OCI-LY1 (cell line): ENCODE results near the gene STK32C.

Experiments used
- H2AFZ ChIP-seq: fragments of 200-600 bp; sonication (generic), shearing (Covaris generic); 2 replicates; pipeline ENCODE4 v1.6.0; 2014; ENCODE audit warnings: antibody characterized with exemption, mild to moderate bottlenecking, low read length
- H3F3A ChIP-seq: fragments of 200-600 bp; sonication (generic), shearing (Covaris generic); 2 replicates; pipeline ENCODE4 v1.6.0; 2014; ENCODE audit warnings: mild to moderate bottlenecking, antibody characterized with exemption, low read length, moderate library complexity; ENCODE audit not compliant: insufficient read depth
- H3K27ac ChIP-seq: fragments of 200-600 bp; sonication (generic); 2 replicates; pipeline ENCODE4 v1.5.1; 2014; ENCODE audit warnings: low read length, mixed run types, mild to moderate bottlenecking, low read depth; ENCODE audit not compliant: poor library complexity, severe bottlenecking
- H3K27me3 ChIP-seq: fragments of 200-600 bp; sonication (generic); 2 replicates; pipeline ENCODE4 v1.6.0; 2014; ENCODE audit warnings: antibody characterized with exemption, mild to moderate bottlenecking, low read length, moderate library complexity; ENCODE audit not compliant: insufficient read depth
- H3K36me3 ChIP-seq: fragments of 200-600 bp; sonication (generic); 2 replicates; pipeline ENCODE4 v1.6.1; 2014; ENCODE audit warnings: mild to moderate bottlenecking, antibody characterized with exemption, low read length, moderate library complexity, mixed read lengths; ENCODE audit not compliant: insufficient read depth
- H3K4me1 ChIP-seq: fragments of 200-600 bp; sonication (generic); 2 replicates; pipeline ENCODE4 v1.5.1; 2014; ENCODE audit warnings: mild to moderate bottlenecking, low read length, moderate library complexity; ENCODE audit not compliant: insufficient read depth, severe bottlenecking
- H3K4me2 ChIP-seq: fragments of 200-600 bp; sonication (generic), shearing (Covaris generic); 2 replicates; pipeline ENCODE4 v1.6.1; 2014; ENCODE audit warnings: low read length
- H3K4me3 ChIP-seq: fragments of 200-600 bp; sonication (generic); 2 replicates; pipeline ENCODE4 v1.5.1; 2014; ENCODE audit warnings: low read length, low read depth, mild to moderate bottlenecking, mixed read lengths; ENCODE audit not compliant: poor library complexity, severe bottlenecking
- H3K79me2 ChIP-seq: fragments of 200-600 bp; shearing (Covaris generic); 2 replicates; pipeline ENCODE4 v1.6.1; 2016; ENCODE audit warnings: mixed run types, low read length, mixed read lengths; ENCODE audit not compliant: insufficient read depth
- H3K9ac ChIP-seq: fragments of 200-600 bp; sonication (generic), shearing (Covaris generic); 2 replicates; pipeline ENCODE4 v1.6.1; 2014; ENCODE audit warnings: mild to moderate bottlenecking, low read length, mixed read lengths
- H3K9me2 ChIP-seq: fragments of 200-600 bp; sonication (generic), shearing (Covaris generic); 2 replicates; pipeline ENCODE4 v1.6.1; 2014; ENCODE audit warnings: low read depth, mild to moderate bottlenecking, low read length, mixed read lengths
- H3K9me3 ChIP-seq: fragments of 200-600 bp; shearing (Covaris generic); 2 replicates; pipeline ENCODE4 v1.6.1; 2014; ENCODE audit warnings: low read length, mixed read lengths
- H4K20me1 ChIP-seq: fragments of 200-600 bp; sonication (generic), shearing (Covaris generic); 2 replicates; pipeline ENCODE4 v1.6.0; 2016; ENCODE audit warnings: mild to moderate bottlenecking, low read length; ENCODE audit not compliant: insufficient read depth
- EZH2 ChIP-seq: fragments of 200-600 bp; sonication (generic), shearing (Covaris generic); IDR thresholded peaks from 2 replicates; pipeline ENCODE4 v1.8.0; 2017; ENCODE audit warnings: borderline replicate concordance, mixed run types, mild to moderate bottlenecking, antibody characterized with exemption, low read length, moderate library complexity, mixed read lengths
- TF ChIP-seq, protein P1 (sequence below): fragments of 200-600 bp; sonication (generic), shearing (Covaris generic); IDR thresholded peaks from 2 replicates; pipeline ENCODE4 v1.5.1; 2017; ENCODE audit warnings: mild to moderate bottlenecking, antibody characterized with exemption, low read length, moderate library complexity, mixed read lengths

STK32C gene

GRCh38 chr10:132265890-132266496 is 41.8 kb downstream of the STK32C start:
- H4K20me1 ChIP-seq: no peaks in the 10 kb centered on the region
- no peaks in the 10 kb centered on the region for H3K9me3 ChIP-seq
- H3K36me3 ChIP-seq: no peaks in the 10 kb centered on the region
- H3K27me3 ChIP-seq: no peaks in the 10 kb centered on the region
- no peaks in the 10 kb centered on the region for H3K4me1 ChIP-seq
- H3K4me3 ChIP-seq: no peak overlapping the region
- no peak overlapping the region for H3K4me2 ChIP-seq
- no peak overlapping the region for H3K27ac ChIP-seq
- no peak for TF ChIP-seq EZH2
- TF ChIP-seq, protein P1, sequence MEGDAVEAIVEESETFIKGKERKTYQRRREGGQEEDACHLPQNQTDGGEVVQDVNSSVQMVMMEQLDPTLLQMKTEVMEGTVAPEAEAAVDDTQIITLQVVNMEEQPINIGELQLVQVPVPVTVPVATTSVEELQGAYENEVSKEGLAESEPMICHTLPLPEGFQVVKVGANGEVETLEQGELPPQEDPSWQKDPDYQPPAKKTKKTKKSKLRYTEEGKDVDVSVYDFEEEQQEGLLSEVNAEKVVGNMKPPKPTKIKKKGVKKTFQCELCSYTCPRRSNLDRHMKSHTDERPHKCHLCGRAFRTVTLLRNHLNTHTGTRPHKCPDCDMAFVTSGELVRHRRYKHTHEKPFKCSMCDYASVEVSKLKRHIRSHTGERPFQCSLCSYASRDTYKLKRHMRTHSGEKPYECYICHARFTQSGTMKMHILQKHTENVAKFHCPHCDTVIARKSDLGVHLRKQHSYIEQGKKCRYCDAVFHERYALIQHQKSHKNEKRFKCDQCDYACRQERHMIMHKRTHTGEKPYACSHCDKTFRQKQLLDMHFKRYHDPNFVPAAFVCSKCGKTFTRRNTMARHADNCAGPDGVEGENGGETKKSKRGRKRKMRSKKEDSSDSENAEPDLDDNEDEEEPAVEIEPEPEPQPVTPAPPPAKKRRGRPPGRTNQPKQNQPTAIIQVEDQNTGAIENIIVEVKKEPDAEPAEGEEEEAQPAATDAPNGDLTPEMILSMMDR: no peak
- no peak overlapping the region for H3K9ac ChIP-seq
- H3K9me2 ChIP-seq: no peaks in the 10 kb centered on the region
- H3F3A ChIP-seq: no peaks in the 10 kb centered on the region
- no peak overlapping the region for H2AFZ ChIP-seq
- no peaks in the 10 kb centered on the region for H3K79me2 ChIP-seq

DNA sequence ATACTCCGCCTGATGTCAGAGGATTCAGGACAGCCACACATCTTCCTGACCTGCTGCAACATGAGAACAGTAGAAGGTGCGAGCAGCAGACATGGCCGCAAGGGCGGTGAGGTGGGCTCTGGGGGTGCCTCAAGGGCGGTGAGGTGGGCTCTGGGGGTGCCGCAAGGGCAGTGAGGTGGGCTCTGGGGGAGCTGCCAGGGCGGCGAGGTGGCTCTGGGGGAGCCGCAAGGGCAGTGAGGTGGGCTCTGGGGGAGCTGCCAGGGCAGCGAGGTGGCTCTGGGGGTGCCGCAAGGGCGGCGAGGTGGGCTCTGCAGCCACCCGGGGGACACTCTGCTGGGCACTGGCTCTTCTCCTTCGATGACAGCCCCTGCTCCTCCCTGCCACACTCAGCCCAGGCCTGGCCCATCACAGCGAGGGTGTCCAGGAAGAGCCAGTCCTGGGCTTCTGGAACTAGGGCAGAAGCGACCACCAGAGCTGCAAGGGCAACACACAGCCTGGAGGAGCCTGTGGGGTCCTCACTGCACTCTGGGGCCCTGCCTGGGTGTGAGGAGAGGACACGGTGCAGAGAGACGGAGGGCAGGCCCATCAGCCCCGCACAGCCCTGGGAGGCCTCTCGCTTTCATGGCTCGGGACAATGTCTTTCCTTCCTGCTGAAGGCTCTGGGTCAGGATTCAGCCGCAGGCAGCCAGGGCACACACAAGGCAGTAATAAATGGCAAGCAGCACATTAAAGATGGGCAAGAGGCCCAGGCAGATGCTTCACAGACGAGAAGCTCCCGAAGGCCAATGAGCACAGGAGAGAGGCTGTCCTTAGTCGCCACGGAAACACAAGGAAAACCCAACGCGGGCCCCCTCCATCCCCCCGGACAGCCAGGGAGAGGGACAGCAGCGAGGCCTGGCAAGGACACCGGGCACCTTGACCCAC is 42.5 kb downstream of the STK32C start:
- no peak overlapping the region for H2AFZ ChIP-seq
- H3K9ac ChIP-seq: no peak overlapping the region
- no peak for TF ChIP-seq EZH2
- TF ChIP-seq, protein P1: no peak
- no peaks in the 10 kb centered on the region for H3K4me1 ChIP-seq
- H3K27ac ChIP-seq: no peak overlapping the region
- H3K36me3 ChIP-seq: no peaks in the 10 kb centered on the region
- no peak overlapping the region for H3K4me3 ChIP-seq
- no peaks in the 10 kb centered on the region for H3F3A ChIP-seq
- no peaks in the 10 kb centered on the region for H4K20me1 ChIP-seq
- no peak overlapping the region for H3K4me2 ChIP-seq
- H3K27me3 ChIP-seq: no peaks in the 10 kb centered on the region
- H3K9me2 ChIP-seq: no peaks in the 10 kb centered on the region
- no peaks in the 10 kb centered on the region for H3K9me3 ChIP-seq
- H3K79me2 ChIP-seq: no peaks in the 10 kb centered on the region

DNA sequence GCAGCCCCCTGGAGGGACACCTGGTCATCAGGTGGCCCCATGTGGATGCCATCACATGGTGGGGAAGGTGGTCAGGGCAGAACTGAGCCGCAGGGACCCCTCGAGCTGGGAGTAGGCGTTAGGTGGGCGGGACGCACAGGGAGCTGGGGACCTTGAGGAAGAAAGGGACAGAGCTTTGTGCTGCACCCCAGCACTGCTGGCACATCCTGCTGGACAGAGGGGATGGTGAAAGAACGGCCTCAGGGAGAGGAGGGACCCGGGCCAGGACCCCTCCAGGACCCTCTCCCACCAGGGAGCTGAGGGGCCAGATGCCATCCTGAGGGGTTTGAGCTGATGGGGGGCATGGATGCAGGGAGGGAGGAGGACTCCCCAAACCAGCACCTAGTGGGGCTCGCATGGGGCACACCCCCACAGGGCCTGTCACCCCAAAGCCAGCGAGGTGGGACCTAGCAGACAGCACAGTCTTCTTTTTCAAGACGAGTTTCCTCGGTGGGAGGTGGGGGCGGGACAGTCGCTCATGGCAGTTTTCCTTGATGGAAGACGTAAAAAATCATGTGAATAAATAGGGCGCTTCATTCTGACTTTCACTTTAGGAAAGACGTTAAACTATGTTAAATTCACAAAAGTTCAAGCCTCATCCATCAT is 43.3 kb downstream of the STK32C start:
- Histone ChIP-seq H3K27ac (no peak overlapping the region), H3K27me3 (no peaks in the 10 kb centered on the region), H3K4me2 (no peak overlapping the region), H3K4me1 (no peaks in the 10 kb centered on the region), H3K9me3 (no peaks in the 10 kb centered on the region), H3K9me2 (no peaks in the 10 kb centered on the region), H3F3A (no peaks in the 10 kb centered on the region), H3K4me3 (no peak overlapping the region), H3K36me3 (no peaks in the 10 kb centered on the region), H4K20me1 (no peaks in the 10 kb centered on the region), H2AFZ (no peak overlapping the region), H3K79me2 (no peaks in the 10 kb centered on the region), H3K9ac (no peak overlapping the region)
- no peak for TF ChIP-seq EZH2
- TF ChIP-seq, protein P1: no peak
